ENCODE data around the gene C3orf22. TPM values are rescaled to one million over a fixed set of nuclear protein-coding genes. Genes with fewer than 3 reads are reported as not detected.

Gene C3orf22
- total RNA-seq, 2 donors from 2014 or later: not detected

DNA sequence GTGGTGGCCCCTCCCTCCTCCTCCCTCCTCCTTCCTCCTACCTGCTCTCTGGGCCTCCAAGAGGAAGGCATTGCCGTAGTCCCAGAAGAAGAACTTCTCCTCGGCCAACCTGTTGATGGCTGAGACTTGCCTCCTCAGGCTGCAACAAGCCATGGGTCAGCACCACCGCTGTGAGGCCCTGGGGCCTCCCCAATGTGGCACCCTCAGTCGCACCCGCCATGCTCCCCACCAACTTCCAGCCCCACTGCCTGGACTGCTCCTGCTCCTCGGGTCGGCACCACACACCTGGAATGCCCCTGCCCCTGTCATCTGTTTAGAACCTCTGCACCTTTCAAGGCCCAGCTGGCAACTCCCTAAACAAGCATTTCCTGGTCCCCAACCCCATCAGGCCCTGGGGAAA lies 58.7 kb downstream of the C3orf22 start:
- no peak overlapping the region for H3K4me3 Mint-ChIP-seq
- H3K4me1 ChIP-seq (ENCODE audit: control insufficient read depth, insufficient read depth, low read length): peaks cover 6% of the 10 kb centered on the region
- 91 to 97% methylated on average over 5 to 7 of the region's 7 CpGs for WGBS, 2 experiments (ENCODE audit: insufficient coverage in 1 of 2, insufficient read length in 1 of 2)
- no peak overlapping the region for H3K27ac Mint-ChIP-seq
- H3K9ac ChIP-seq (ENCODE audit: extremely low read depth, low read length, poor library complexity, severe bottlenecking): no peak overlapping the region
- TF ChIP-seq, protein P1, sequence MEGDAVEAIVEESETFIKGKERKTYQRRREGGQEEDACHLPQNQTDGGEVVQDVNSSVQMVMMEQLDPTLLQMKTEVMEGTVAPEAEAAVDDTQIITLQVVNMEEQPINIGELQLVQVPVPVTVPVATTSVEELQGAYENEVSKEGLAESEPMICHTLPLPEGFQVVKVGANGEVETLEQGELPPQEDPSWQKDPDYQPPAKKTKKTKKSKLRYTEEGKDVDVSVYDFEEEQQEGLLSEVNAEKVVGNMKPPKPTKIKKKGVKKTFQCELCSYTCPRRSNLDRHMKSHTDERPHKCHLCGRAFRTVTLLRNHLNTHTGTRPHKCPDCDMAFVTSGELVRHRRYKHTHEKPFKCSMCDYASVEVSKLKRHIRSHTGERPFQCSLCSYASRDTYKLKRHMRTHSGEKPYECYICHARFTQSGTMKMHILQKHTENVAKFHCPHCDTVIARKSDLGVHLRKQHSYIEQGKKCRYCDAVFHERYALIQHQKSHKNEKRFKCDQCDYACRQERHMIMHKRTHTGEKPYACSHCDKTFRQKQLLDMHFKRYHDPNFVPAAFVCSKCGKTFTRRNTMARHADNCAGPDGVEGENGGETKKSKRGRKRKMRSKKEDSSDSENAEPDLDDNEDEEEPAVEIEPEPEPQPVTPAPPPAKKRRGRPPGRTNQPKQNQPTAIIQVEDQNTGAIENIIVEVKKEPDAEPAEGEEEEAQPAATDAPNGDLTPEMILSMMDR (conservative IDR thresholded peaks at IDR 0.05): no peak
- no peaks in the 10 kb centered on the region for H3K9me3 ChIP-seq (ENCODE audit: control insufficient read depth, low read length)
- no peaks in the 10 kb centered on the region for H3K27me3 ChIP-seq (ENCODE audit: control insufficient read depth, insufficient read depth, low read length, poor library complexity, severe bottlenecking)
- H3K36me3 ChIP-seq (ENCODE audit: control insufficient read depth, insufficient read depth, low read length): no peaks in the 10 kb centered on the region
- peaks cover 8% of the 10 kb centered on the region for H3K4me1 Mint-ChIP-seq
- H3K4me3 ChIP-seq (ENCODE audit: low read length): no peak overlapping the region
- no peaks in the 10 kb centered on the region for H3K27me3 Mint-ChIP-seq (ENCODE audit: insufficient read depth)
- H3K36me3 Mint-ChIP-seq (ENCODE audit: low read depth): no peaks in the 10 kb centered on the region
- H3K9me3 Mint-ChIP-seq: no peaks in the 10 kb centered on the region
- DNase-seq: no peak
- no peak overlapping the region for H3K27ac ChIP-seq (ENCODE audit: low read depth, low read length)

Other genes with a start within 250 kb of the C3orf22 start
- gene KLF15, start 201.5 kb downstream of the C3orf22 start, total RNA-seq: 10 to 100 TPM; 20.7 to 31.1 TPM
- under 1 TPM; 0.44 to 0.66 TPM for gene CFAP100, start 164.0 kb downstream of the C3orf22 start, total RNA-seq
- 10 to 100 TPM; 30.5 to 31.6 TPM for gene ZXDC, start 83.0 kb downstream of the C3orf22 start, total RNA-seq
- not detected for gene UROC1, start 41.2 kb downstream of the C3orf22 start, total RNA-seq
- gene CHST13, start 34.8 kb downstream of the C3orf22 start, total RNA-seq: 1 to 10 TPM; 1.6 to 6.7 TPM
- gene TXNRD3, start 96.2 kb upstream of the C3orf22 start, total RNA-seq: 10 to 100 TPM; 13.1 to 18.1 TPM
- 10 to 100 TPM; 23.6 to 34.4 TPM for gene CHCHD6, start 145.3 kb upstream of the C3orf22 start, total RNA-seq

All from endodermal cell (in vitro differentiated cells).